RPMI8226 (cell line): ENCODE measurements around the gene LRRIQ1.
A peak's percentile ranks its signal among the peaks of the same experiment; 100 is the strongest.
"Not testable (repeated sequence)": the region's sequence is repeated elsewhere in the genome, so short reads cannot be mapped to it uniquely, and the experiment has no call there.

Experiments
- DNase-seq: peaks from one replicate; pipeline ENCODE4 v3.0.0-alpha.2; 2015

LRRIQ1 gene

GRCh38 chr12:85036234-85036707 lies at the start of gene LRRIQ1, which contains the start of gene TSPAN19:
Gene LRRIQ1 (plus strand): TSS chr12:85036351. CDS start chr12:85038177, 1,826 bp downstream.
Gene TSPAN19 (minus strand): TSS chr12:85036277. CDS start chr12:85029946, 6,331 bp downstream.
- DNase-seq: peak; percentile 66

- no peak for DNase-seq
These were observed 49.6 kb upstream of the LRRIQ1 start for GRCh38 chr12:84986586-84986985.

GRCh38 chr12:84994426-84994825 lies 41.7 kb upstream of the LRRIQ1 start:
- DNase-seq: no peak

GRCh38 chr12:84995641-84996040 lies 40.5 kb upstream of the LRRIQ1 start:
- DNase-seq: no peak

GRCh38 chr12:84996759-84997158 lies 39.4 kb upstream of the LRRIQ1 start:
- DNase-seq: no peak

GRCh38 chr12:84998341-84998740 lies 37.8 kb upstream of the LRRIQ1 start:
- DNase-seq: no peak

- no peak for DNase-seq
These were observed 35.4 kb upstream of the LRRIQ1 start for GRCh38 chr12:85000729-85001128.

GRCh38 chr12:85002778-85003296 lies 33.3 kb upstream of the LRRIQ1 start:
- DNase-seq: no peak

GRCh38 chr12:85004204-85004603 lies 31.9 kb upstream of the LRRIQ1 start:
- DNase-seq: no peak

GRCh38 chr12:85005047-85005446 lies 31.1 kb upstream of the LRRIQ1 start:
- DNase-seq: not testable (repeated sequence)

- DNase-seq: no peak
These were observed 30.5 kb upstream of the LRRIQ1 start for GRCh38 chr12:85005615-85006014.

- no peak for DNase-seq
These were observed 29.9 kb upstream of the LRRIQ1 start for GRCh38 chr12:85006206-85006605.

- DNase-seq: no peak
These were observed 28.3 kb upstream of the LRRIQ1 start for GRCh38 chr12:85007836-85008235.

- no peak for DNase-seq
These were observed 19.7 kb upstream of the LRRIQ1 start for GRCh38 chr12:85016413-85016812.

- DNase-seq: no peak
These were observed 19.0 kb upstream of the LRRIQ1 start for GRCh38 chr12:85017133-85017532.

- no peak for DNase-seq
These were observed 18.5 kb upstream of the LRRIQ1 start for GRCh38 chr12:85017618-85018017.

GRCh38 chr12:85018098-85018497 lies 18.1 kb upstream of the LRRIQ1 start:
- DNase-seq: no peak

GRCh38 chr12:85029456-85029855 lies 6.7 kb upstream of the LRRIQ1 start:
- DNase-seq: peak; percentile 25

- no peak for DNase-seq
These were observed 582 bp downstream of the LRRIQ1 start for GRCh38 chr12:85036733-85037132.

- DNase-seq: no peak
These were observed 5.2 kb downstream of the LRRIQ1 start for GRCh38 chr12:85041395-85041794.

- no peak for DNase-seq
These were observed 7.7 kb downstream of the LRRIQ1 start for GRCh38 chr12:85043829-85044228.

- DNase-seq: peak; percentile 62
These were observed 21.3 kb downstream of the LRRIQ1 start for GRCh38 chr12:85057370-85057963.

GRCh38 chr12:85058339-85058738 lies 22.2 kb downstream of the LRRIQ1 start:
- DNase-seq: no peak

GRCh38 chr12:85059594-85059993 lies 23.4 kb downstream of the LRRIQ1 start:
- DNase-seq: no peak

GRCh38 chr12:85060916-85061315 lies 24.8 kb downstream of the LRRIQ1 start:
- no peak for DNase-seq
